Loucy (cell line): ENCODE data around the gene TMEM134.

Experiments used
- EZH2phosphoT487 ChIP-seq: fragments of 200-600 bp; IDR thresholded peaks from 2 replicates; pipeline ENCODE4 v1.6.1; 2018; ENCODE audit warnings: antibody characterized with exemption, mild to moderate bottlenecking, moderate library complexity, borderline replicate concordance
- TF ChIP-seq, protein P1 (sequence below): fragments of 200-600 bp; sonication (generic); conservative IDR thresholded peaks from 2 replicates; pipeline ENCODE4 v1.5.1; 2014; ENCODE audit warnings: mild to moderate bottlenecking, antibody characterized with exemption, low read length

DNA sequence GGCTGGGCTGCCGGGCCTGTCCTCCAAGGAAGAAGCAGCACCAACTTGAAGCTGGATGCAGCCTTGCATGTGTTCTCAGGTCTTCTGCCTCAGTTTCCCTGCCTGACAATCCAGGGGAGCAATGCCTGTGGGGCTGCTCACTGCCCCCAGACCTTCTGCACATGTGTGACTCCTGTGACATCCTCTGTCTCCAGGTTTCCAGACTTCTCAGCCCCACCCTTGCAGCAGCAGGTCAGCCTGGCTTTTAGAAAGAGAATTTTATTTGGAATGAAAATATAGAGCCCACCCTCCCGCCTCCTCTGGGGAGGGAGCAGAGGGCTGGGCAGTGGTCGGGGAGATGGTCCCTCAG, 31.3 kb downstream of the TMEM134 start:
- TF ChIP-seq, protein P1, sequence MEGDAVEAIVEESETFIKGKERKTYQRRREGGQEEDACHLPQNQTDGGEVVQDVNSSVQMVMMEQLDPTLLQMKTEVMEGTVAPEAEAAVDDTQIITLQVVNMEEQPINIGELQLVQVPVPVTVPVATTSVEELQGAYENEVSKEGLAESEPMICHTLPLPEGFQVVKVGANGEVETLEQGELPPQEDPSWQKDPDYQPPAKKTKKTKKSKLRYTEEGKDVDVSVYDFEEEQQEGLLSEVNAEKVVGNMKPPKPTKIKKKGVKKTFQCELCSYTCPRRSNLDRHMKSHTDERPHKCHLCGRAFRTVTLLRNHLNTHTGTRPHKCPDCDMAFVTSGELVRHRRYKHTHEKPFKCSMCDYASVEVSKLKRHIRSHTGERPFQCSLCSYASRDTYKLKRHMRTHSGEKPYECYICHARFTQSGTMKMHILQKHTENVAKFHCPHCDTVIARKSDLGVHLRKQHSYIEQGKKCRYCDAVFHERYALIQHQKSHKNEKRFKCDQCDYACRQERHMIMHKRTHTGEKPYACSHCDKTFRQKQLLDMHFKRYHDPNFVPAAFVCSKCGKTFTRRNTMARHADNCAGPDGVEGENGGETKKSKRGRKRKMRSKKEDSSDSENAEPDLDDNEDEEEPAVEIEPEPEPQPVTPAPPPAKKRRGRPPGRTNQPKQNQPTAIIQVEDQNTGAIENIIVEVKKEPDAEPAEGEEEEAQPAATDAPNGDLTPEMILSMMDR = no peak
- no peak for TF ChIP-seq EZH2phosphoT487
